GM19467 (cell line): Measurements from ENCODE around the gene CACNG6.

Source experiments
- ATAC-seq: cut with Tn5 transposase; IDR thresholded peaks from one replicate; pipeline ENCODE4 v1.9.1; 2021; ENCODE audit warnings: mild to moderate bottlenecking, moderate library complexity; ENCODE audit not compliant: unreplicated experiment

Gene CACNG6

DNA sequence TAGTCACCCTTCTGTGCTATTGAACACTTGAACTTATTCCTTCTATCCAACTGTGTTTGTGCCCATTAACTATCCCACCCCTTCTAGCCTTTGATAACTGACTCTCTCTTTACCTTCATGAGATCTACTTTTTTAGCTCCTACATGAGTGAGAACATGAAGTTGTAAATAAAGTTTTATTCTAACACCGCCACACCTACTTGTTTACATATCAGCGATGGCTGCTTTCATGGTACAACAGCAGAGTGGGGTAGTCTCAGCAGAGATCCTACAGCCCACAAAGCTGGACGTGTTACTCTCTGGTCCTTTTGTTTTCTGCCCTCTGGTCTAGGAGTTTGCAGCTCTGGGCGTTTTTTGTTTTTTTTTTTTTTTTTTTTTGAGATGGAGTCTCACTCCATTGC, 48.6 kb downstream of the CACNG6 start:
- ATAC-seq, result no peak

DNA sequence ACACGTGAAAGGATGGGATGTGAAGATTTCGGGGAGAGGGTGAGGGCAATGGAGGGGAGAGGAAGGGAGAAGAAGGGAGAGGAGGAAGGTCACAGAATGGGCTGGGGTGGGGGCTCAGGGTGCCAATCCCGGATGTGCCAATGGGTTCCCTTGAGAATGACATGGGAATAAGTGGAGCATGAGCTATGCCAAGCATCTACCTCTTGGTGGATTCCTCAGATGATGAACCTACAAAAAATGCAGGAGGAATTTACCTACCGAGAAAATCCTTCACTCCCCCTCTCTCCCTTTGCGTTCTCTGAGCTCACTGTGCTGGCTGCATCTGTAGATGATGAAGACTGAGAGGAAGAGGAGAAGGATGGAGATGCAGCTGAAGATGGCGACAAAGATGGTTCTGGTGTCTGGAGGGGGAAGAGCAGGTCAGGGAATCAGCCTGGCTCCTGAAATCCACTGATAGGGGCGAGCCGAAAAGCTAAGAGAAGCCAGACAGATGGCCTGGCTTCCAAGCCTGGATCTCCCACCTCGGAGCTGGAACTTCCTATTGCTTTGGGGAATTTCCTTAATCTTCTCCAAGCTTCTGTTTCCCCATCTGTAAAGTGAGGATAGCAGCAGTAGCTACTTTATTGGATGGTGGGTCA, 50.7 kb downstream of the CACNG6 start:
- ATAC-seq, result no peak

DNA sequence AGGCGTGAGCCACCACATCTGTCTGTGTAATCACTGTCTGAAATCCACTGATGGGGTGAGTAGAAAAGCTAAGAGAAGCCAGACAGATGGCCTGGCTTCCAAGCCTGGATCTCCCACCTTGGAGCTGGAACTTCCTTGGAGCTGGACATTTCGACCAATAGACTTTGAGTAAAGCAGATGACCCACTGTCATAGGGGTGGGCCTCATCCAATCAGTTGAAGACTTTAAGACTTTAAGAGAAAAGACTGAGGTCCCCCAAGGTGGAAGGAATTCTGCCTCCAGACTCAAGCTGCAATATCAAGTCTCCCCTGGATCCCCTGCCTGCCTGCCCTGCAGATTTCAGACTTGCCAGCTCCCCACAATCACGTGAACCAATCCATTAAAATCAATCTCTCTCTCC, 51.6 kb downstream of the CACNG6 start:
- no peak for ATAC-seq

DNA sequence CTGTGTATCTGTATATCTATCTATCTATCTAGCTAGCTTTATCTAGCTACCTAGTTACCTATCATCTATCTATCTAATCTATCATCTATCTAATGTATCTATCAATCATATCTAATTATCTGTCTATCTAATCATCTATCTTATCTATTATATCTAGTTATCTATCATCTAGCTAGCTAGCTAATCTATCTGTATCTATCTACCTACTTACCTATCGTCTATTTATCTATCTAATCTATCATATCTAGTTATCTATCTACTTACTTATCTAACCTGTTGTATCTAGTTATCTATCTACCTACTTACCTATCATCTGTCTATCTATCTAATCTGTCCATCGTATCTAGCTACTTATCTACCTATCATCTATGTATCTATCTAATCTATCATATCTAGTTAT, 54.3 kb downstream of the CACNG6 start:
- no peak for ATAC-seq

- ATAC-seq, result no peak
Measured at GRCh38 chr19:54047616-54048015, 56.2 kb downstream of the CACNG6 start.
